Astrocyte (in vitro differentiated cells and primary cell): ENCODE measurements around the gene CLDN15.

Experiments
- CTCF ChIP-seq: IDR thresholded peaks from 2 replicates; pipeline ENCODE4 v1.5.1; 2011; ENCODE audit warnings: low read depth, mild to moderate bottlenecking, inconsistent platforms, low read length, moderate library complexity; ENCODE audit not compliant: insufficient read depth
- EZH2 ChIP-seq: IDR thresholded peaks from 2 replicates; pipeline ENCODE4 v1.6.1; 2012; ENCODE audit warnings: mild to moderate bottlenecking, low read length, inconsistent platforms; ENCODE audit not compliant: insufficient read depth

GRCh38 chr7:101197991-101198390 is 39.6 kb downstream of the CLDN15 start:
- TF ChIP-seq CTCF (no peak), EZH2 (no peak)
